Testis (tissue), 3 donors: ENCODE measurements around the gene ELK4. TPM values are rescaled to one million over a fixed set of nuclear protein-coding genes. Genes with fewer than 3 reads are reported as not detected.

Source experiments
- DNase-seq: peaks from one replicate; pipeline ENCODE4 v3.0.0-alpha.2; 2019
- H3K27ac ChIP-seq, 2 donors: fragments of 200-600 bp; sonication (generic); one replicate each; pipeline ENCODE4 v1.5.1; 2019
- H3K27me3 ChIP-seq: fragments of 200-600 bp; sonication (generic); one replicate; pipeline ENCODE4 v1.5.1; 2019
- H3K36me3 ChIP-seq: fragments of 200-600 bp; sonication (generic); one replicate; pipeline ENCODE4 v1.5.1; 2017; ENCODE audit warnings: low read depth; ENCODE audit errors: missing control alignments
- H3K4me1 ChIP-seq: fragments of 200-600 bp; sonication (generic); one replicate; pipeline ENCODE4 v1.5.1; 2019
- H3K4me3 ChIP-seq, 2 donors: fragments of 200-600 bp; sonication (generic); one replicate each; pipeline ENCODE4 v1.5.1; 2017 to 2019
- H3K9me3 ChIP-seq: fragments of 200-600 bp; sonication (generic); one replicate; pipeline ENCODE4 v1.5.1; 2017
- CTCF ChIP-seq, 3 experiments: fragments of 450-650 bp in 2 of 3; fragments of 200-600 bp in 1 of 3; sonication (generic) in 1 of 3; IDR thresholded peaks; one replicate each; pipeline ENCODE4 v1.5.1; 2016 to 2019; ENCODE audit warnings: antibody characterized with exemption in 3 of 3, mild to moderate bottlenecking in 2 of 3, moderate library complexity in 1 of 3
- POLR2A ChIP-seq: fragments of 450-650 bp; IDR thresholded peaks from one replicate; pipeline ENCODE4 v1.6.1; 2017; ENCODE audit warnings: antibody characterized with exemption, mild to moderate bottlenecking, moderate library complexity
- WGBS, 2 donors: methylation state at CpG; one replicate each; pipeline ENCODE4 v1.1.5; 2018; 5-methylcytosine and 5-hydroxymethylcytosine counted together
- intact Hi-C: fragments of 100-400 bp; cut with DNase I; formaldehyde crosslinking; loops from one replicate; pipeline ENCODE4 v1.15.1; 2023; ENCODE audit warnings: low total_unique reads
- polyA plus RNA-seq: library from polyadenylated mRNA; stranded (reverse); fragments of 350-450 nt; fragmentation: Illumina TruSeq; extraction: RNeasy Lipid Tissue Mini Kit (QIAGEN cat#74804); gene quantifications from one replicate; pipeline ENCODE4 v1.2.3, GENCODE V29; 2014; ENCODE audit warnings: low read depth, low replicate concordance; ENCODE audit not compliant: insufficient read depth
- total RNA-seq, 2 donors: library from RNA; depleted of rRNA; stranded (reverse); fragments of >200 nt; gene quantifications; one replicate each; pipeline ENCODE4 v1.2.3, GENCODE V29; 2016

Gene ELK4
- total and polyA plus RNA-seq, 3 donors from 2014 or later = 20.4 to 25.4 (median 20.5) TPM

GRCh38 chr1:205662135-205662738 lies 30.4 kb upstream of the ELK4 start:
- Histone ChIP-seq H3K36me3 (no peaks in the 10 kb centered on the region), H3K4me3 (no peak overlapping the region), H3K27me3 (no peaks in the 10 kb centered on the region), H3K27ac (no peak overlapping the region), H3K4me1 (peaks cover 8% of the 10 kb centered on the region), H3K9me3 (no peaks in the 10 kb centered on the region)
- intact Hi-C loops = no loop called here
- TF ChIP-seq POLR2A (no peak), CTCF (IDR thresholded peaks at IDR 0.05) (no peak)
- 85 to 93% methylated on average over 12 to 15 of the region's 15 CpGs for WGBS, 2 donors
- no peak for DNase-seq

GRCh38 chr1:205661429-205662134 lies 29.8 kb upstream of the ELK4 start:
- H3K27ac ChIP-seq = no peak overlapping the region
- DNase-seq = no peak
- H3K4me1 ChIP-seq = peaks cover 8% of the 10 kb centered on the region
- H3K4me3 ChIP-seq = no peak overlapping the region
- H3K27me3 ChIP-seq = no peaks in the 10 kb centered on the region
- H3K36me3 ChIP-seq = no peaks in the 10 kb centered on the region
- no peaks in the 10 kb centered on the region for H3K9me3 ChIP-seq
- WGBS, 2 donors = 81 to 83% methylated on average over 16 of the region's 16 CpGs
- TF ChIP-seq POLR2A = no peak
- intact Hi-C loops = no loop called here

- no peak overlapping the region for H3K27ac ChIP-seq
- H3K4me1 ChIP-seq = peaks cover 8% of the 10 kb centered on the region
- TF ChIP-seq POLR2A (no peak), CTCF (IDR thresholded peaks at IDR 0.05) (no peak)
- no peak overlapping the region for H3K4me3 ChIP-seq
- no peak for DNase-seq
- 79 to 100% methylated on average over 1 to 8 of the region's 8 CpGs for WGBS, 2 donors
- H3K27me3 ChIP-seq = no peaks in the 10 kb centered on the region
- intact Hi-C loops = no loop called here
- no peaks in the 10 kb centered on the region for H3K36me3 ChIP-seq
- H3K9me3 ChIP-seq = no peaks in the 10 kb centered on the region
Observed at GRCh38 chr1:205660361-205660760, 28.6 kb upstream of the ELK4 start.

- Histone ChIP-seq H3K27ac (no peak overlapping the region), H3K4me3 (no peak overlapping the region), H3K9me3 (no peaks in the 10 kb centered on the region), H3K4me1 (peaks cover 8% of the 10 kb centered on the region), H3K27me3 (no peaks in the 10 kb centered on the region), H3K36me3 (no peaks in the 10 kb centered on the region)
- DNase-seq = peak; percentile 90
- intact Hi-C loops = loop anchor here (10.0 kb wide), 1 partner anchor 134 kb away; no protein-coding TSS in a partner anchor
- TF ChIP-seq POLR2A = no peak
- peak; percentile 69 to 89 (median 82) for TF ChIP-seq CTCF (IDR thresholded peaks at IDR 0.05)
- WGBS, 2 donors = 38 to 55% methylated on average over 6 to 20 of the region's 20 CpGs
Observed at GRCh38 chr1:205658943-205659581, 27.3 kb upstream of the ELK4 start.

DNA sequence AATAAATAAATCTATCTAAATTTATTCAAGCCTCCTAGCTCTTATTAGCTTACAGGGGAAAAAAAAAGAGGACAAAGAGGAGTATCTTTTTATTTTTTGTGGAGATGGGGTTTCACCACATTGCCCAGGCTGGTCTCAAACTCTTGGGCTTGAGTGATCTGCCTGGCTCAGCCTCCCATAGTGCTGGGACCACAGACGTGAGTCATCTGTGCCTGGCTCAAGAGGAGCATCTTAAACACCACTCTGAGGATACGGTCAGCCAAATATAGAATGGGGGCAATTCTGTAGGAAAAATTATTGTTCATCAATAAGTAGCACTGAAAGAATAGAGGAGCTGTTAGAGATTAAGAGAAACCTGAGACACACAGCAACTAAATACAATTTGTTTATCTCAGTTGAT lies 24.4 kb upstream of the ELK4 start:
- H3K36me3 ChIP-seq = no peaks in the 10 kb centered on the region
- H3K9me3 ChIP-seq = no peaks in the 10 kb centered on the region
- DNase-seq = no peak
- no peaks in the 10 kb centered on the region for H3K27me3 ChIP-seq
- peaks cover 8% of the 10 kb centered on the region for H3K4me1 ChIP-seq
- TF ChIP-seq POLR2A = no peak
- TF ChIP-seq CTCF (IDR thresholded peaks at IDR 0.05) = no peak
- no peak overlapping the region for H3K27ac ChIP-seq
- H3K4me3 ChIP-seq = no peak overlapping the region
- intact Hi-C loops = loop anchor here (10.0 kb wide), 1 partner anchor 131 kb away; no protein-coding TSS in a partner anchor
- WGBS, 2 donors = 75 to 79% methylated on average over 2 of the region's 2 CpGs
